Neural cell (in vitro differentiated cells): Measurements from ENCODE around the gene GRAMD4.

Experiments
- EZH2 ChIP-seq: fragments of 200-600, 300-800 bp; shearing (Covaris generic), sonication (generic); IDR thresholded peaks from 2 replicates; pipeline ENCODE4 v1.6.1; 2014; ENCODE audit warnings: antibody characterized with exemption, low read length, borderline replicate concordance, mild to moderate bottlenecking; ENCODE audit not compliant: insufficient read depth, poor library complexity, severe bottlenecking
- MXI1 ChIP-seq: fragments of 450-650 bp; conservative IDR thresholded peaks from 2 replicates; pipeline ENCODE4 v1.6.1; 2014; ENCODE audit warnings: antibody characterized with exemption, mild to moderate bottlenecking; ENCODE audit not compliant: poor library complexity, severe bottlenecking
- POLR2AphosphoS5 ChIP-seq: IDR thresholded peaks from 2 replicates; pipeline ENCODE4 v1.6.1; 2012
- TAF1 ChIP-seq: IDR thresholded peaks from 2 replicates; pipeline ENCODE4 v1.6.1; 2012; ENCODE audit warnings: low read depth
- TF ChIP-seq, protein P1 (sequence below): fragments of 450-650 bp; IDR thresholded peaks from 2 replicates; pipeline ENCODE4 v1.5.1; 2014; ENCODE audit warnings: antibody characterized with exemption, mild to moderate bottlenecking, moderate library complexity; ENCODE audit not compliant: poor library complexity, severe bottlenecking

DNA sequence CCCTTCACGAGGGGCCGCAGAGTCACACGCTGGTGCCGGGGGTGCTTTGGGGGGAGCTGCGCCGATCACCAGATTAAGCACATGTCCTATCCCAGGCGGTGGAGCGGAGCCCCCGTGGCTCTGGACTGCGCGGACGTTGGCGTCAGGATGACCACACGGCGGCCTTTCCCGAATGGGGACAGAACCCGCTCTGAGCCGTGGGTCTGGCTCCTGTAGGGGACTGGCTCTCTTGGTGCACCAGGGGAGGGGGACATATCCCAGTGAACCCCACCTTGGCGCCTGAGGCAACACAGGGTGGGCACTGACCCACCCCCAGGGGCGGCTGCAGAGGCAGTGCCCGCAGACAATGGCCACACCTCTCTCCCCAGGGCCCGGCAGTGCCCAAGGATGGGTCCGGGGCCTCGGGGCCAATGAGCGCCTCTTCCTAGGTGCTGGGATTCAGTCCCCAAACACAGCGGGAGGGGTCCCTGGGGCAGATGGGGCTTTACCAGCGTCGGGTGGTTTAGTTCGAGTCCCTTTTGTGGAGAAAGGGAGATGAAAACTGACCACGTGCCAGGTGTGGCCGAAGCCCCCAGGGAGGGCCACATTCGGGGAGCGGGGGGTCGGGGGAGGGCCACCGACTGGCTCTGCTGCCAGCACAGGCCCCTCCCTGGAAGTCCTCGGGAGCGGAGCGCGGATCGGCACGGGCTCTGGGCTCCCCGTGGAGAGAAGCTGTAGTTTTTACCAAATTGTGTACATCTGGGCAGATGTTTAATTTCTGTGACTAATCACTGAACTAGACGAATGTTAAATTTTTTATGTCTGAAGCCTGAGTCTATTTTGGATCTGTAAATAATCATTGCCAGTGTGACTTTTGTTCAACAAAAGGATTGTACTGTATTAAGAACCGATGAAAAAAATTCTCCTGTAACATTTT lies 58.9 kb downstream of the GRAMD4 start:
- no peak for TF ChIP-seq TAF1
- no peak for TF ChIP-seq EZH2
- TF ChIP-seq, protein P1, sequence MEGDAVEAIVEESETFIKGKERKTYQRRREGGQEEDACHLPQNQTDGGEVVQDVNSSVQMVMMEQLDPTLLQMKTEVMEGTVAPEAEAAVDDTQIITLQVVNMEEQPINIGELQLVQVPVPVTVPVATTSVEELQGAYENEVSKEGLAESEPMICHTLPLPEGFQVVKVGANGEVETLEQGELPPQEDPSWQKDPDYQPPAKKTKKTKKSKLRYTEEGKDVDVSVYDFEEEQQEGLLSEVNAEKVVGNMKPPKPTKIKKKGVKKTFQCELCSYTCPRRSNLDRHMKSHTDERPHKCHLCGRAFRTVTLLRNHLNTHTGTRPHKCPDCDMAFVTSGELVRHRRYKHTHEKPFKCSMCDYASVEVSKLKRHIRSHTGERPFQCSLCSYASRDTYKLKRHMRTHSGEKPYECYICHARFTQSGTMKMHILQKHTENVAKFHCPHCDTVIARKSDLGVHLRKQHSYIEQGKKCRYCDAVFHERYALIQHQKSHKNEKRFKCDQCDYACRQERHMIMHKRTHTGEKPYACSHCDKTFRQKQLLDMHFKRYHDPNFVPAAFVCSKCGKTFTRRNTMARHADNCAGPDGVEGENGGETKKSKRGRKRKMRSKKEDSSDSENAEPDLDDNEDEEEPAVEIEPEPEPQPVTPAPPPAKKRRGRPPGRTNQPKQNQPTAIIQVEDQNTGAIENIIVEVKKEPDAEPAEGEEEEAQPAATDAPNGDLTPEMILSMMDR: no peak
- TF ChIP-seq MXI1: no peak
- TF ChIP-seq POLR2AphosphoS5: no peak
